B cell (primary cell): ENCODE data around the gene MT1B. TPM values are rescaled to one million over a fixed set of nuclear protein-coding genes. Genes with fewer than 3 reads are reported as not detected.
"Not testable (repeated sequence)": the region's sequence is repeated elsewhere in the genome, so short reads cannot be mapped to it uniquely, and the experiment has no call there.

Experiments used
- ATAC-seq: fragments of 200-7000 bp; cut with Tn5 transposase; one replicate; pipeline ENCODE4 v1.10.0; 2021; ENCODE audit warnings: low read depth, mild to moderate bottlenecking, moderate number of reproducible peaks, moderate library complexity
- CTCF ChIA-PET: fragments of 350-600 bp; sonication (Branson Sonifier 250); formaldehyde crosslinking; loops from one replicate; lab custom pipeline; 2021; ENCODE audit warnings: antibody characterized with exemption, inconsistent platforms; lab: Charles Lee
- POLR2A ChIA-PET: fragments of 350-600 bp; sonication (Branson Sonifier 250); formaldehyde crosslinking; loops from one replicate; lab custom pipeline; 2021; ENCODE audit warnings: antibody characterized with exemption; lab: Charles Lee
- DNase-seq: peaks from one replicate; pipeline ENCODE4 v3.0.0; 2013
- H2AFZ ChIP-seq: 2 replicates; pipeline ENCODE4 v1.6.1; 2012; ENCODE audit warnings: mild to moderate bottlenecking, low read depth, low read length; ENCODE audit not compliant: insufficient read depth, poor library complexity, severe bottlenecking
- H3K27ac ChIP-seq, 2 donors: 1 replicate in 1 of 2; 2 replicates in 1 of 2; pipeline ENCODE4 v1.5.1; 2012 to 2013; ENCODE audit warnings: low read length in 2 of 2, mild to moderate bottlenecking in 2 of 2, moderate library complexity in 1 of 2
- H3K27me3 ChIP-seq, 4 experiments: fragments of 200-600 bp in 1 of 4; sonication (generic) in 1 of 4; replicated peaks in 1 of 4; 1 replicate in 2 of 4; 2 replicates in 2 of 4; pipeline versions ENCODE4 v1.6.1 to v1.7.0; 2013 to 2016; ENCODE audit warnings: low read length in 3 of 4, mild to moderate bottlenecking in 2 of 4, mixed read lengths in 1 of 4, moderate library complexity in 1 of 4; ENCODE audit not compliant: insufficient read depth in 4 of 4, control insufficient read depth in 3 of 4; ENCODE audit errors: control extremely low read depth in 1 of 4
- H3K36me3 ChIP-seq, 2 experiments: replicated peaks in 1 of 2; 1 replicate in 1 of 2; 2 replicates in 1 of 2; pipeline versions ENCODE4 v1.6.1 to v1.7.1; 2013; ENCODE audit warnings: low read length in 1 of 2; ENCODE audit not compliant: insufficient read depth in 2 of 2, control insufficient read depth in 1 of 2; ENCODE audit errors: control extremely low read depth in 1 of 2, extremely low read depth in 1 of 2
- H3K4me1 ChIP-seq, 2 donors: fragments of 200-600 bp in 1 of 2; sonication (generic) in 1 of 2; 1 replicate in 1 of 2; 2 replicates in 1 of 2; pipeline versions ENCODE4 v1.5.1 to v1.6.1; 2013 to 2017; ENCODE audit warnings: low read length in 2 of 2; ENCODE audit not compliant: control insufficient read depth in 2 of 2, insufficient read depth in 2 of 2
- H3K4me2 ChIP-seq: replicated peaks from 2 replicates; pipeline ENCODE3; 2012; ENCODE audit warnings: mild to moderate bottlenecking, low read depth, low read length; ENCODE audit not compliant: poor library complexity, severe bottlenecking
- H3K4me3 ChIP-seq, 5 experiments: fragments of 200-600 bp in 1 of 5; sonication (generic) in 1 of 5; 1 replicate in 3 of 5; 2 replicates in 2 of 5; pipeline versions ENCODE4 v1.5.1 to v1.7.0; 2011 to 2016; ENCODE audit warnings: low read length in 4 of 5, mild to moderate bottlenecking in 4 of 5, low read depth in 2 of 5, control low read depth in 1 of 5, moderate library complexity in 1 of 5; ENCODE audit not compliant: insufficient read depth in 1 of 5; ENCODE audit errors: control extremely low read depth in 1 of 5, extremely low read depth in 1 of 5
- H3K79me2 ChIP-seq: fragments of 200-600 bp; sonication (generic); one replicate; pipeline ENCODE4 v1.6.0; 2016; ENCODE audit warnings: low read length; ENCODE audit not compliant: control insufficient read depth, insufficient read depth
- H3K9ac ChIP-seq: fragments of 200-600 bp; sonication (generic); 2 replicates; pipeline ENCODE4 v1.6.1; 2017; ENCODE audit warnings: mild to moderate bottlenecking, low read length, moderate library complexity
- H3K9me3 ChIP-seq, 3 donors: one replicate each; pipeline versions ENCODE4 v1.6.1 to v1.7.1; 2013; ENCODE audit warnings: low read length in 2 of 3; ENCODE audit not compliant: control insufficient read depth in 2 of 3, insufficient read depth in 1 of 3; ENCODE audit errors: control extremely low read depth in 1 of 3
- H4K20me1 ChIP-seq: 2 replicates; pipeline ENCODE4 v1.6.0; 2012; ENCODE audit warnings: mild to moderate bottlenecking, low read length; ENCODE audit not compliant: insufficient read depth, control insufficient read depth, poor library complexity, severe bottlenecking
- H3K27ac Mint-ChIP-seq: one replicate; pipeline ENCODE4 v1.8.0; 2021; ENCODE audit warnings: mixed read lengths
- H3K27me3 Mint-ChIP-seq: one replicate; pipeline ENCODE4 v1.8.0; 2021; ENCODE audit warnings: mixed read lengths
- H3K4me1 Mint-ChIP-seq: one replicate; pipeline ENCODE4 v1.8.0; 2021; ENCODE audit warnings: mixed read lengths
- H3K4me3 Mint-ChIP-seq: one replicate; pipeline ENCODE4 v1.8.0; 2021; ENCODE audit warnings: mixed read lengths
- H3K9me3 Mint-ChIP-seq: one replicate; pipeline ENCODE4 v1.8.0; 2022; ENCODE audit warnings: mixed read lengths; ENCODE audit not compliant: insufficient read depth
- EZH2 ChIP-seq: IDR thresholded peaks from 2 replicates; pipeline ENCODE4 v1.6.1; 2012; ENCODE audit warnings: borderline replicate concordance, low read depth, mild to moderate bottlenecking, moderate library complexity, low read length; ENCODE audit not compliant: insufficient read depth, poor library complexity, severe bottlenecking
- WGBS: methylation state at CpG from one replicate; pipeline ENCODE4 v1.1.5; 2013; ENCODE audit warnings: missing lambda C conversion rate; ENCODE audit not compliant: insufficient coverage; 5-methylcytosine and 5-hydroxymethylcytosine counted together
- intact Hi-C: fragments of 100-400 bp; cut with micrococcal nuclease; formaldehyde crosslinking; loops from one replicate; pipeline ENCODE4 v1.10.0; 2022
- polyA plus RNA-seq: library from polyadenylated mRNA; depleted of rRNA; stranded (reverse); fragments of >200 nt; gene quantifications from 2 replicates; pipeline ENCODE4 v1.2.3, GENCODE V29; 2012
- total RNA-seq, 2 donors: library from RNA; stranded (reverse); fragments of 120-200 nt in 1 of 2; gene quantifications; 1 replicate in 1 of 2; 2 replicates in 1 of 2; pipeline versions ENCODE4 v1.2.3 to v1.2.4, GENCODE V29; 2013 to 2022
- TF ChIP-seq, protein P1 (sequence below): fragments of 200-600 bp; IDR thresholded peaks from one replicate; pipeline ENCODE4 v1.8.0; 2022; ENCODE audit warnings: antibody characterized with exemption, mild to moderate bottlenecking

MT1B gene
- total and polyA plus RNA-seq, 2 donors (not counting 1 experiment from before 2014, with no cell fraction given): not detected

DNA sequence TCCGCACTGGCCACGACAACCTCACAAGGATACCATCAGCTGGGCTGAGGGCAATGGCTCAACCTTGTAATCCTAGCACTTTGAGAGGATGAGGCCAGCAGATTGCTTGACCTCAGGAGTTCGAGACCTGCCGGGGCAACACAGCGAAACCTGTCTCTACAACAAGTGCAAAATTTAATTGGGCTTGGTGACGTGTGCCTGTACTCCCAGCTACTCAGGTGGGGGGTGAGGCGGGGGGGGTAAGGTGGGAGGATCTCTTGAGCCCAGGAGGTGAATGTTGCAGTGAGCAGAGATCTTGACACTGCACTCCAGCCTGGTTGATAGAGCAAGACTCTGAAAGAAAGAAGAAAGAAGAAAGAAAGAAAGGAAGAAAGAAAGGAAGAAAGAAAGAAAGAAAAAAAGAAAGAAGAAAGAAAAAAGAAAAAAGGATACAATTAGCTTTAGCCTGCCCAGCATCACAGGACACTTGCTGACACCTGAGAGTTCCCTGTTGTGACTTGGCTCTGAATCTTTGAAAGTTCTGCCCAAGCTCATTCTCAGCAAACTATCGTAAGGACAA lies 31.3 kb upstream of the MT1B start:
- ATAC-seq (no peak), DNase-seq (no peak)
- WGBS: 93% methylated on average over 3 of the region's 8 CpGs
- Mint-ChIP-seq H3K27me3 (peaks cover 51% of the 10 kb centered on the region), H3K27ac (no peak overlapping the region), H3K9me3 (no peaks in the 10 kb centered on the region), H3K4me3 (no peak overlapping the region), H3K4me1 (peaks cover 18% of the 10 kb centered on the region)
- Histone ChIP-seq H3K27ac (no peak overlapping the region), H4K20me1 (no peaks in the 10 kb centered on the region), H3K9me3 (no peaks in the 10 kb centered on the region), H3K4me2 (no peak overlapping the region), H3K36me3 (no peaks in the 10 kb centered on the region), H3K4me3 (no peak overlapping the region), H3K4me1 (peaks cover 17% of the 10 kb centered on the region in 2 donors), H3K79me2 (no peaks in the 10 kb centered on the region), H3K9ac (no peak overlapping the region), H3K27me3 (peaks cover 0 to 43% (median 24%) of the 10 kb centered on the region in 4 experiments), H2AFZ (no peak overlapping the region)
- CTCF ChIA-PET: no interaction called here
- POLR2A ChIA-PET: no interaction called here
- intact Hi-C loops: no loop called here
- TF ChIP-seq EZH2: no peak
- TF ChIP-seq, protein P1, sequence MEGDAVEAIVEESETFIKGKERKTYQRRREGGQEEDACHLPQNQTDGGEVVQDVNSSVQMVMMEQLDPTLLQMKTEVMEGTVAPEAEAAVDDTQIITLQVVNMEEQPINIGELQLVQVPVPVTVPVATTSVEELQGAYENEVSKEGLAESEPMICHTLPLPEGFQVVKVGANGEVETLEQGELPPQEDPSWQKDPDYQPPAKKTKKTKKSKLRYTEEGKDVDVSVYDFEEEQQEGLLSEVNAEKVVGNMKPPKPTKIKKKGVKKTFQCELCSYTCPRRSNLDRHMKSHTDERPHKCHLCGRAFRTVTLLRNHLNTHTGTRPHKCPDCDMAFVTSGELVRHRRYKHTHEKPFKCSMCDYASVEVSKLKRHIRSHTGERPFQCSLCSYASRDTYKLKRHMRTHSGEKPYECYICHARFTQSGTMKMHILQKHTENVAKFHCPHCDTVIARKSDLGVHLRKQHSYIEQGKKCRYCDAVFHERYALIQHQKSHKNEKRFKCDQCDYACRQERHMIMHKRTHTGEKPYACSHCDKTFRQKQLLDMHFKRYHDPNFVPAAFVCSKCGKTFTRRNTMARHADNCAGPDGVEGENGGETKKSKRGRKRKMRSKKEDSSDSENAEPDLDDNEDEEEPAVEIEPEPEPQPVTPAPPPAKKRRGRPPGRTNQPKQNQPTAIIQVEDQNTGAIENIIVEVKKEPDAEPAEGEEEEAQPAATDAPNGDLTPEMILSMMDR: no peak

GRCh38 chr16:56621665-56622445 lies 29.8 kb upstream of the MT1B start:
- Mint-ChIP-seq H3K4me1 (peaks cover 20% of the 10 kb centered on the region), H3K27me3 (peaks cover 55% of the 10 kb centered on the region)
- H3K4me3 Mint-ChIP-seq, H2AFZ ChIP-seq, POLR2A ChIA-PET, H3K9ac ChIP-seq, H3K27ac Mint-ChIP-seq, H4K20me1 ChIP-seq, H3K4me3 ChIP-seq, H3K79me2 ChIP-seq, H3K9me3 Mint-ChIP-seq, DNase-seq, ATAC-seq, intact Hi-C loops, H3K9me3 ChIP-seq, H3K36me3 ChIP-seq, H3K4me2 ChIP-seq, H3K27ac ChIP-seq, CTCF ChIA-PET: not testable (repeated sequence)
- WGBS: 79% methylated on average over 4 of the region's 4 CpGs
- Histone ChIP-seq H3K4me1 (peaks cover 22 to 23% of the 10 kb centered on the region in 2 donors), H3K27me3 (peaks cover 0 to 47% (median 31%) of the 10 kb centered on the region in 4 experiments)

- H3K4me3 ChIP-seq, POLR2A ChIA-PET: not testable (repeated sequence)
These were observed 28.5 kb upstream of the MT1B start for GRCh38 chr16:56623184-56623583.

More at GRCh38 chr16:56623184-56623583, 28.5 kb upstream of the MT1B start:
- Histone ChIP-seq H3K27me3 (peaks cover 0 to 39% (median 24%) of the 10 kb centered on the region in 4 experiments), H3K4me1 (peaks cover 14% of the 10 kb centered on the region in 2 donors)
- H3K9me3 Mint-ChIP-seq, ATAC-seq, H3K9me3 ChIP-seq, DNase-seq, H3K27ac ChIP-seq, H3K27ac Mint-ChIP-seq, H2AFZ ChIP-seq, intact Hi-C loops, H4K20me1 ChIP-seq, H3K79me2 ChIP-seq, H3K36me3 ChIP-seq, H3K9ac ChIP-seq, H3K4me3 Mint-ChIP-seq, H3K4me2 ChIP-seq: not testable (repeated sequence)
- WGBS: 91% methylated on average over 5 of the region's 5 CpGs
- CTCF ChIA-PET: interaction anchor here (0.9 to 1.7 kb wide), 4 partner anchors 11 to 22 kb away, joined by 3 to 5 read pairs (median 4); partner anchors contain the start of gene MT1A
- Mint-ChIP-seq H3K27me3 (peaks cover 48% of the 10 kb centered on the region), H3K4me1 (peaks cover 13% of the 10 kb centered on the region)
